H9 (cell line): Measurements from ENCODE around the gene RHBDL1. TPM values are rescaled to one million over a fixed set of nuclear protein-coding genes. Genes with fewer than 3 reads are reported as not detected.
A peak's percentile ranks its signal among the peaks of the same experiment; 100 is the strongest.

Experiments
- DNase-seq: peaks from one replicate; pipeline ENCODE4 v3.0.0-alpha.2; 2017
- H2AFZ ChIP-seq: one replicate; pipeline ENCODE4 v1.6.1; 2013; ENCODE audit warnings: mild to moderate bottlenecking, low read length, control low read depth, moderate library complexity
- H2AK5ac ChIP-seq: 2 replicates; pipeline ENCODE4 v1.6.1; 2013; ENCODE audit warnings: low read length, control low read depth, mixed read lengths; ENCODE audit not compliant: insufficient read length
- H2BK120ac ChIP-seq: one replicate; pipeline ENCODE4 v1.6.1; 2013; ENCODE audit warnings: low read depth, mild to moderate bottlenecking, low read length, control low read depth, inconsistent platforms; ENCODE audit not compliant: poor library complexity, severe bottlenecking
- H2BK12ac ChIP-seq: 2 replicates; pipeline ENCODE4 v1.6.1; 2013; ENCODE audit warnings: low read length, control low read depth, mixed read lengths, low read depth; ENCODE audit not compliant: insufficient read length
- H2BK15ac ChIP-seq: 2 replicates; pipeline ENCODE4 v1.6.1; 2013; ENCODE audit warnings: low read depth, low read length, control low read depth
- H2BK20ac ChIP-seq: one replicate; pipeline ENCODE4 v1.6.1; 2013; ENCODE audit warnings: low read depth, mild to moderate bottlenecking, low read length, control low read depth, inconsistent platforms; ENCODE audit not compliant: poor library complexity, severe bottlenecking
- H2BK5ac ChIP-seq: 2 replicates; pipeline ENCODE4 v1.6.1; 2013; ENCODE audit warnings: low read length, control low read depth, mixed read lengths; ENCODE audit not compliant: insufficient read length
- H3K14ac ChIP-seq: 2 replicates; pipeline ENCODE4 v1.6.1; 2013; ENCODE audit warnings: low read length, control low read depth; ENCODE audit not compliant: insufficient read depth
- H3K18ac ChIP-seq: 2 replicates; pipeline ENCODE4 v1.6.1; 2013; ENCODE audit warnings: low read depth, mild to moderate bottlenecking, mixed read lengths, low read length, control low read depth; ENCODE audit not compliant: insufficient read length
- H3K23ac ChIP-seq: 2 replicates; pipeline ENCODE4 v1.6.1; 2013; ENCODE audit warnings: low read length, control low read depth, mixed read lengths, low read depth; ENCODE audit not compliant: insufficient read length
- H3K23me2 ChIP-seq: 2 replicates; pipeline ENCODE4 v1.6.1; 2013; ENCODE audit warnings: low read depth, mild to moderate bottlenecking, mixed read lengths, low read length, control low read depth; ENCODE audit not compliant: insufficient read length, poor library complexity, severe bottlenecking
- H3K27ac ChIP-seq: 2 replicates; pipeline ENCODE4 v1.5.1; 2013; ENCODE audit warnings: low read length, control low read depth, mixed read lengths, low read depth; ENCODE audit not compliant: insufficient read length
- H3K27me3 ChIP-seq: 2 replicates; pipeline ENCODE4 v1.6.1; 2013; ENCODE audit warnings: low read length, control low read depth, inconsistent platforms; ENCODE audit not compliant: insufficient read depth
- H3K4ac ChIP-seq: 2 replicates; pipeline ENCODE4 v1.6.1; 2013; ENCODE audit warnings: low read depth, mild to moderate bottlenecking, control low read depth, inconsistent platforms, low read length, moderate library complexity
- H3K4me1 ChIP-seq: 2 replicates; pipeline ENCODE4 v1.6.1; 2013; ENCODE audit warnings: low read length, control low read depth, inconsistent platforms; ENCODE audit not compliant: insufficient read depth
- H3K4me2 ChIP-seq: 2 replicates; pipeline ENCODE4 v1.6.1; 2013; ENCODE audit warnings: low read length, control low read depth, mixed read lengths; ENCODE audit not compliant: insufficient read length, insufficient read depth
- H3K56ac ChIP-seq: 2 replicates; pipeline ENCODE4 v1.6.1; 2013; ENCODE audit warnings: low read depth, mild to moderate bottlenecking, mixed read lengths, low read length, control low read depth; ENCODE audit not compliant: insufficient read length
- H3K79me1 ChIP-seq: 2 replicates; pipeline ENCODE4 v1.6.1; 2013; ENCODE audit warnings: low read depth, mild to moderate bottlenecking, moderate library complexity, low read length, control low read depth, inconsistent platforms; ENCODE audit not compliant: insufficient read depth, poor library complexity, severe bottlenecking
- H3K79me2 ChIP-seq: 2 replicates; pipeline ENCODE4 v1.6.1; 2013; ENCODE audit warnings: low read length, control low read depth, inconsistent platforms; ENCODE audit not compliant: insufficient read depth
- H3K9ac ChIP-seq: 2 replicates; pipeline ENCODE4 v1.6.1; 2013; ENCODE audit warnings: low read length, control low read depth, mixed read lengths; ENCODE audit not compliant: insufficient read length; ENCODE audit errors: extremely low read depth
- H3K9me3 ChIP-seq: one replicate; pipeline ENCODE4 v1.6.1; 2013; ENCODE audit warnings: low read depth, low read length, inconsistent platforms; ENCODE audit not compliant: control insufficient read depth
- H3T11ph ChIP-seq: one replicate; pipeline ENCODE4 v1.6.1; 2013; ENCODE audit warnings: mild to moderate bottlenecking, low read length, control low read depth, inconsistent platforms
- H4K20me1 ChIP-seq: one replicate; pipeline ENCODE4 v1.6.1; 2013; ENCODE audit not compliant: control insufficient read depth, insufficient read length, insufficient read depth
- H4K5ac ChIP-seq: 2 replicates; pipeline ENCODE4 v1.6.1; 2013; ENCODE audit warnings: low read depth, mild to moderate bottlenecking, mixed read lengths, low read length, control low read depth; ENCODE audit not compliant: insufficient read length
- H4K8ac ChIP-seq: replicated peaks from 2 replicates; pipeline ENCODE4 v1.6.1; 2013; ENCODE audit warnings: low read length, control low read depth, mixed read lengths, low read depth; ENCODE audit not compliant: insufficient read length
- H4K91ac ChIP-seq: 2 replicates; pipeline ENCODE4 v1.6.1; 2013; ENCODE audit warnings: low read depth, mild to moderate bottlenecking, moderate library complexity, mixed read lengths, low read length, control low read depth; ENCODE audit not compliant: insufficient read length
- H3K27ac Mint-ChIP-seq, 3 experiments: 2 replicates in 2 of 3; 3 replicates in 1 of 3; pipeline ENCODE4 v1.8.0; 2020 to 2021; ENCODE audit warnings: mixed read lengths in 3 of 3, mild to moderate bottlenecking in 1 of 3, moderate library complexity in 1 of 3
- H3K27me3 Mint-ChIP-seq: 2 replicates; pipeline ENCODE4 v1.8.0; 2021; ENCODE audit warnings: low read depth, mild to moderate bottlenecking, moderate library complexity, mixed read lengths
- H3K36me3 Mint-ChIP-seq, 3 experiments: 2 replicates in 2 of 3; 3 replicates in 1 of 3; pipeline ENCODE4 v1.8.0; 2020 to 2021; ENCODE audit warnings: low read depth in 3 of 3, mixed read lengths in 3 of 3; ENCODE audit not compliant: insufficient read depth in 1 of 3
- H3K4me1 Mint-ChIP-seq, 2 experiments: 2 replicates each; pipeline ENCODE4 v1.8.0; 2020; ENCODE audit warnings: mixed read lengths in 2 of 2
- H3K4me3 Mint-ChIP-seq, 2 experiments: 2 replicates in 1 of 2; 3 replicates in 1 of 2; pipeline ENCODE4 v1.8.0; 2020 to 2021; ENCODE audit warnings: mild to moderate bottlenecking in 2 of 2, mixed read lengths in 2 of 2, moderate library complexity in 1 of 2
- H3K9me3 Mint-ChIP-seq, 2 experiments: 2 replicates in 1 of 2; 3 replicates in 1 of 2; pipeline ENCODE4 v1.8.0; 2020; ENCODE audit warnings: mild to moderate bottlenecking in 2 of 2, mixed read lengths in 2 of 2, moderate library complexity in 1 of 2
- CTCF ChIP-seq: fragments of 200-600 bp; sonication (generic); conservative IDR thresholded peaks from 3 replicates; pipeline ENCODE4 v1.8.0; 2021; ENCODE audit warnings: antibody characterized with exemption, mild to moderate bottlenecking
- WGBS: extraction: QIAGEN DNeasy Blood & Tissue Kit; methylation state at CpG from one replicate; pipeline ENCODE4 v1.1.7; 2013; ENCODE audit warnings: missing lambda C conversion rate, low lambda C conversion rate, mixed read lengths; ENCODE audit not compliant: insufficient read length; ENCODE audit errors: extremely low coverage; 5-methylcytosine and 5-hydroxymethylcytosine counted together
- total RNA-seq: library from RNA; stranded (reverse); gene quantifications from 2 replicates; pipeline ENCODE4 v1.2.1, GENCODE V29; 2021

The RHBDL1 gene
- total RNA-seq, 1 experiment from 2014 or later: 7.6 TPM

- Mint-ChIP-seq H3K27ac (no peak overlapping the region), H3K36me3 (no peaks in the 10 kb centered on the region), H3K27me3 (peaks cover 77% of the 10 kb centered on the region), H3K4me1 (peaks cover 9 to 14% of the 10 kb centered on the region in 2 experiments), H3K4me3 (no peak overlapping the region), H3K9me3 (peaks cover 0 to 2% of the 10 kb centered on the region in 2 experiments; a peak in 2 of 5 replicates)
- H3K23ac ChIP-seq: no peak overlapping the region
- H4K91ac ChIP-seq: no peak overlapping the region
- no peak overlapping the region for H2BK15ac ChIP-seq
- no peak overlapping the region for H2BK5ac ChIP-seq
- no peaks in the 10 kb centered on the region for H3K79me1 ChIP-seq
- no peak overlapping the region for H2AFZ ChIP-seq
- H3K79me2 ChIP-seq: no peaks in the 10 kb centered on the region
- H4K5ac ChIP-seq: no peak overlapping the region
- H3T11ph ChIP-seq: no peak overlapping the region
- no peak overlapping the region for H2AK5ac ChIP-seq
- H4K8ac ChIP-seq: no peak overlapping the region
- H3K14ac ChIP-seq: no peak overlapping the region
- no peaks in the 10 kb centered on the region for H3K4me1 ChIP-seq
- no peak overlapping the region for H3K27ac ChIP-seq
- H3K9me3 ChIP-seq: no peaks in the 10 kb centered on the region
- H2BK20ac ChIP-seq: no peak overlapping the region
- no peak overlapping the region for H3K56ac ChIP-seq
- no peak overlapping the region for H2BK12ac ChIP-seq
- H3K4ac ChIP-seq: no peak overlapping the region
- no peak overlapping the region for H3K9ac ChIP-seq
- H3K27me3 ChIP-seq: peaks cover 19% of the 10 kb centered on the region; the same call in 1 of the 2 replicates
- peak; percentile 99 for TF ChIP-seq CTCF
- H3K18ac ChIP-seq: no peak overlapping the region
- no peak overlapping the region for H3K4me2 ChIP-seq
- H2BK120ac ChIP-seq: no peak overlapping the region
- no peaks in the 10 kb centered on the region for H4K20me1 ChIP-seq
- peaks cover 8% of the 10 kb centered on the region for H3K23me2 ChIP-seq
- WGBS: no CpG with 5 or more reads among the region's 25 CpGs
- DNase-seq: peak; percentile 85
Observed at GRCh38 chr16:711548-712320, 36.3 kb downstream of the RHBDL1 start.
